ENCODE data around the gene RNF112.

The RNF112 gene

GRCh38 chr17:19377602-19378415 lies 33.2 kb upstream of the RNF112 start (continued):
- TF ChIP-seq ZBTB7A (tag by site-specific recombination; IDR thresholded peaks at IDR 0.05; ENCODE audit: low read depth) = no peak
- no peak for TF ChIP-seq ZNF221 (tag by site-specific recombination; IDR thresholded peaks at IDR 0.05; ENCODE audit: borderline replicate concordance)
- TF ChIP-seq ZNF707 (tag by site-specific recombination; IDR thresholded peaks at IDR 0.05) = no peak
- TF ChIP-seq ZNF292 (tag by site-specific recombination; IDR thresholded peaks at IDR 0.05; ENCODE audit: borderline replicate concordance, low read depth) = no peak
- TF ChIP-seq, protein P1, sequence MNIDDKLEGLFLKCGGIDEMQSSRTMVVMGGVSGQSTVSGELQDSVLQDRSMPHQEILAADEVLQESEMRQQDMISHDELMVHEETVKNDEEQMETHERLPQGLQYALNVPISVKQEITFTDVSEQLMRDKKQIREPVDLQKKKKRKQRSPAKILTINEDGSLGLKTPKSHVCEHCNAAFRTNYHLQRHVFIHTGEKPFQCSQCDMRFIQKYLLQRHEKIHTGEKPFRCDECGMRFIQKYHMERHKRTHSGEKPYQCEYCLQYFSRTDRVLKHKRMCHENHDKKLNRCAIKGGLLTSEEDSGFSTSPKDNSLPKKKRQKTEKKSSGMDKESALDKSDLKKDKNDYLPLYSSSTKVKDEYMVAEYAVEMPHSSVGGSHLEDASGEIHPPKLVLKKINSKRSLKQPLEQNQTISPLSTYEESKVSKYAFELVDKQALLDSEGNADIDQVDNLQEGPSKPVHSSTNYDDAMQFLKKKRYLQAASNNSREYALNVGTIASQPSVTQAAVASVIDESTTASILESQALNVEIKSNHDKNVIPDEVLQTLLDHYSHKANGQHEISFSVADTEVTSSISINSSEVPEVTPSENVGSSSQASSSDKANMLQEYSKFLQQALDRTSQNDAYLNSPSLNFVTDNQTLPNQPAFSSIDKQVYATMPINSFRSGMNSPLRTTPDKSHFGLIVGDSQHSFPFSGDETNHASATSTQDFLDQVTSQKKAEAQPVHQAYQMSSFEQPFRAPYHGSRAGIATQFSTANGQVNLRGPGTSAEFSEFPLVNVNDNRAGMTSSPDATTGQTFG (tag by site-specific recombination; IDR thresholded peaks at IDR 0.05; ENCODE audit: borderline replicate concordance) = no peak
- peak; percentile 68; the same call in 1 of the 2 replicates for TF ChIP-seq ZNF24 (tag by site-specific recombination; IDR thresholded peaks at IDR 0.05)
- no peak for TF ChIP-seq ZNF426 (tag by site-specific recombination; IDR thresholded peaks at IDR 0.05)
- TF ChIP-seq ZNF701 (tag by site-specific recombination; IDR thresholded peaks at IDR 0.05) = no peak
- TF ChIP-seq ZBTB11 (tag by site-specific recombination; conservative IDR thresholded peaks at IDR 0.05; ENCODE audit: low read depth) = peak; percentile 94
- no peak for TF ChIP-seq OVOL3 (tag by site-specific recombination; IDR thresholded peaks at IDR 0.05)
- TF ChIP-seq, protein P2, sequence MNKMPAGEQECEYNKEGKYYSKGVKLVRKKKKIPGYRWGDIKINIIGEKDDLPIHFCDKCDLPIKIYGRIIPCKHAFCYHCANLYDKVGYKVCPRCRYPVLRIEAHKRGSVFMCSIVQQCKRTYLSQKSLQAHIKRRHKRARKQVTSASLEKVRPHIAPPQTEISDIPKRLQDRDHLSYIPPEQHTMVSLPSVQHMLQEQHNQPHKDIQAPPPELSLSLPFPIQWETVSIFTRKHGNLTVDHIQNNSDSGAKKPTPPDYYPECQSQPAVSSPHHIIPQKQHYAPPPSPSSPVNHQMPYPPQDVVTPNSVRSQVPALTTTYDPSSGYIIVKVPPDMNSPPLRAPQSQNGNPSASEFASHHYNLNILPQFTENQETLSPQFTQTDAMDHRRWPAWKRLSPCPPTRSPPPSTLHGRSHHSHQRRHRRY (tag by site-specific recombination; IDR thresholded peaks at IDR 0.05) = no peak
- no peak for TF ChIP-seq EGR2 (tag by site-specific recombination; IDR thresholded peaks at IDR 0.05; ENCODE audit: low read depth)
- no peak for TF ChIP-seq ZNF626 (tag by site-specific recombination; IDR thresholded peaks at IDR 0.05)
- no peak for TF ChIP-seq PRDM1 (tag by site-specific recombination; IDR thresholded peaks at IDR 0.05)
- TF ChIP-seq, protein P3, sequence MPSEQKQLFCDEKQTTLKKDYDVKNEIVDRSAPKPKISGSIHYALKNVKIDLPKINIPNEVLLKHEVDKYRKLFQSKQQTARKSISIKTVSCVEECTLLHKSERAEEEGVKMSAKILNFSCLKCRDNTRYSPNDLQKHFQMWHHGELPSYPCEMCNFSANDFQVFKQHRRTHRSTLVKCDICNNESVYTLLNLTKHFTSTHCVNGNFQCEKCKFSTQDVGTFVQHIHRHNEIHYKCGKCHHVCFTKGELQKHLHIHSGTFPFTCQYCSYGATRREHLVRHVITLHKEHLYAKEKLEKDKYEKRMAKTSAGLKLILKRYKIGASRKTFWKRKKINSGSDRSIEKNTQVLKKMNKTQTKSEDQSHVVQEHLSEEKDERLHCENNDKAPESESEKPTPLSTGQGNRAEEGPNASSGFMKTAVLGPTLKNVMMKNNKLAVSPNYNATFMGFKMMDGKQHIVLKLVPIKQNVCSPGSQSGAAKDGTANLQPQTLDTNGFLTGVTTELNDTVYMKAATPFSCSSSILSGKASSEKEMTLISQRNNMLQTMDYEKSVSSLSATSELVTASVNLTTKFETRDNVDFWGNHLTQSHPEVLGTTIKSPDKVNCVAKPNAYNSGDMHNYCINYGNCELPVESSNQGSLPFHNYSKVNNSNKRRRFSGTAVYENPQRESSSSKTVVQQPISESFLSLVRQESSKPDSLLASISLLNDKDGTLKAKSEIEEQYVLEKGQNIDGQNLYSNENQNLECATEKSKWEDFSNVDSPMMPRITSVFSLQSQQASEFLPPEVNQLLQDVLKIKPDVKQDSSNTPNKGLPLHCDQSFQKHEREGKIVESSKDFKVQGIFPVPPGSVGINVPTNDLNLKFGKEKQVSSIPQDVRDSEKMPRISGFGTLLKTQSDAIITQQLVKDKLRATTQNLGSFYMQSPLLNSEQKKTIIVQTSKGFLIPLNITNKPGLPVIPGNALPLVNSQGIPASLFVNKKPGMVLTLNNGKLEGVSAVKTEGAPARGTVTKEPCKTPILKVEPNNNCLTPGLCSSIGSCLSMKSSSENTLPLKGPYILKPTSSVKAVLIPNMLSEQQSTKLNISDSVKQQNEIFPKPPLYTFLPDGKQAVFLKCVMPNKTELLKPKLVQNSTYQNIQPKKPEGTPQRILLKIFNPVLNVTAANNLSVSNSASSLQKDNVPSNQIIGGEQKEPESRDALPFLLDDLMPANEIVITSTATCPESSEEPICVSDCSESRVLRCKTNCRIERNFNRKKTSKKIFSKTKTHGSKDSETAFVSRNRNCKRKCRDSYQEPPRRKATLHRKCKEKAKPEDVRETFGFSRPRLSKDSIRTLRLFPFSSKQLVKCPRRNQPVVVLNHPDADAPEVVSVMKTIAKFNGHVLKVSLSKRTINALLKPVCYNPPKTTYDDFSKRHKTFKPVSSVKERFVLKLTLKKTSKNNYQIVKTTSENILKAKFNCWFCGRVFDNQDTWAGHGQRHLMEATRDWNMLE (tag by site-specific recombination; conservative IDR thresholded peaks at IDR 0.05; ENCODE audit: low read depth) = peak; percentile 80
- TF ChIP-seq ZBTB48 (tag by site-specific recombination; IDR thresholded peaks at IDR 0.05) = no peak
- TF ChIP-seq ZNF416 (tag by site-specific recombination; IDR thresholded peaks at IDR 0.05) = no peak
- no peak for TF ChIP-seq ZNF510 (tag by site-specific recombination; IDR thresholded peaks at IDR 0.05; ENCODE audit: insufficient replicate concordance)
- no peak for TF ChIP-seq ZNF776 (tag by site-specific recombination; IDR thresholded peaks at IDR 0.05; ENCODE audit: borderline replicate concordance)
- TF ChIP-seq ZBTB20 (tag by site-specific recombination; IDR thresholded peaks at IDR 0.05) = peak; percentile 36; the same call in 1 of the 2 replicates
- peak; percentile 17; the same call in 1 of the 2 replicates for TF ChIP-seq KLF7 (tag by site-specific recombination; IDR thresholded peaks at IDR 0.05; ENCODE audit: borderline replicate concordance)
- TF ChIP-seq, protein P4, sequence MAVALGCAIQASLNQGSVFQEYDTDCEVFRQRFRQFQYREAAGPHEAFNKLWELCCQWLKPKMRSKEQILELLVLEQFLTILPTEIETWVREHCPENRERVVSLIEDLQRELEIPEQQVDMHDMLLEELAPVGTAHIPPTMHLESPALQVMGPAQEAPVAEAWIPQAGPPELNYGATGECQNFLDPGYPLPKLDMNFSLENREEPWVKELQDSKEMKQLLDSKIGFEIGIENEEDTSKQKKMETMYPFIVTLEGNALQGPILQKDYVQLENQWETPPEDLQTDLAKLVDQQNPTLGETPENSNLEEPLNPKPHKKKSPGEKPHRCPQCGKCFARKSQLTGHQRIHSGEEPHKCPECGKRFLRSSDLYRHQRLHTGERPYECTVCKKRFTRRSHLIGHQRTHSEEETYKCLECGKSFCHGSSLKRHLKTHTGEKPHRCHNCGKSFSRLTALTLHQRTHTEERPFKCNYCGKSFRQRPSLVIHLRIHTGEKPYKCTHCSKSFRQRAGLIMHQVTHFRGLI (tag by site-specific recombination; IDR thresholded peaks at IDR 0.05) = peak; percentile 92

Data from HEK293 (cell line).